HG03103 (cell line): ENCODE measurements around the gene COL23A1.
"Not testable (repeated sequence)": the region's sequence is repeated elsewhere in the genome, so short reads cannot be mapped to it uniquely, and the experiment has no call there.

Experiments used
- ATAC-seq: cut with Tn5 transposase; IDR thresholded peaks from one replicate; pipeline ENCODE4 v1.9.1; 2021; ENCODE audit warnings: low read depth; ENCODE audit not compliant: unreplicated experiment

Gene COL23A1

DNA sequence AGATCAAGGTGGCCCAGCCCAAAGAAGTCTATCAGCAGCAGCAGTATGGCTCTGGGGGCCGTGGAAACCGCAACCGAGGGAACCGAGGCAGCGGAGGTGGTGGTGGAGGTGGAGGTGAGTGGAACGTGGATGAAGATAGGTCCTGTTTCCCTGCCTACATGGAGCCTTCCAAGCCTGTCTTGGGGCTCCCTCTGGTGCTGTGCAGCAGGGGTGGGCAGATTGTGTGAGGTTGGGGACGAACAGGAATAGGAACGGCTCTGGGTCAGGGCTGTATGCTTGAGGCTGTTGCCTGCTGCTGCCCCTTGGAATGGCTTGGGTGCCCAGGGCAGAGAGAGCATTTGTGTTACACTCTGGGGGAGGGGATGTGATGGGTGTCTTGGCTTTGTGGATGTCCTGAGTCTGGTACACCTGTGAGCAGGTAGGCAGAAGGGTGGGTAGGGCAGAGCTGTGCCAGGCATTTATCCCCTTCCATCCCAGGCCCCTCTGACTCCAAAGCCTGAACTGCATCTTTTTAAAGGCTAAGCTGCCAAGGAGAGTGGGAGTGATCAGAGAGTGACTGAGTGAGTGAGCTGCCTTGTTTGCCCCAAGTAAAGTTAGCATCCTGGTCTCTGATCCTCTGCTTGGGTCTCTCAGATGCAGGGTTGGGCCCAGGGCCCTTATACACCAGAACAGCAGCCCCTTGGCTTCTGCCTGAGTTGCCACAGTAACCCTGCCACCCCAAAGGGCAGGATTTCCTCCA, 380.7 kb downstream of the COL23A1 start:
- ATAC-seq = no peak

DNA sequence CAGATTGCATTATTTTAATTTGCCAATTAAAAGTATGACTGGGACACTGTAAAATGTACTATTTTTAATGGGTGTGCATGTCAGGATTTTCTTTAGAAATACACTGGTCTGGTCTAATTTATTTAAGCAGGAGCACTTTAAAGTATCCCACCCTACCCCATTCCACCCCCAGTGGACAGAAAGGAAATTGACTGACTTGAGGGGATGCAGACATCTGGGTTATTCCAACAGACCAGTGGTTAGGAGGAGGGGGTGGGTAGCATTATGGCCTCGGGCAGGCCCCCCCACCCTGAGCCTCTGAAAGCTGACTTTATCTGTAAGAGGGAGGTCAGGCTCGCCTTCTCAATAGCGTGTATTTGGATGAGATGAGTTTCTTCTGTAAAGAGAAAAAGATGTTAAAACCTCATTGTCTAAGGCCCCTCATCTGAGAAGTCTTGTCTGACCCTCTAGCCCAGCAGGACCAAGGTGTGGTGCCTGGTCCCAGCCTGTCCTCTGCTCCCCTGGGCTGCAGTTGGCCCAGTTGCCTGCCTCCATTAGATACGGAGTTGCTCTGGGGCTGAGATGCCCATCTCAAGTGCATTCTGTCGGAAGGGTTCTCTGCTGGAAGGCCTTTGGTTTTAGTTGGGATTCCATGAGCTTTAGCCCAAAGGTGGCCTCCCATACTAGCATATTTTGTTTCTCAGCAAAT, 381.5 kb downstream of the COL23A1 start:
- no peak for ATAC-seq

DNA sequence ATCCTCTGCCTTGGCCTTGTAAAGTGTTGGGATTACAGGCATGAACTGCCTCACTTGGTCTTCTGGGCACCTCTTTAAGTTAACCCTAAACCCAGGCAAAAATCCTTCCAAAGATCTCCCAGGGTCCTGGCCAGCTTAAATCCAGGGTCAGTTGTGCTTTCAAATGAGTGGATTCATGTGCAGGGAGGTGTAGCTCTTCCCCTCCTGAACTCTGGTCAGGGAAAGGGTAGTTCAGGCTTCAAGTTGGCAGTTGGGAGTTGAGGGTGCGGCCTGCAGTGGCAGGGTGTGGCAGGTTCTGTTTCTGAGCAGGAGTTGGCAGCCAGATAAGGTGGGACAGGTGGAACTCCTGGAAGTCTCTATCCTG, 382.3 kb downstream of the COL23A1 start:
- no peak for ATAC-seq

GRCh38 chr5:178207183-178207916, 382.8 kb downstream of the COL23A1 start:
- no peak for ATAC-seq

- ATAC-seq = no peak
These were observed 383.8 kb downstream of the COL23A1 start for GRCh38 chr5:178206166-178207101.

GRCh38 chr5:178205749-178206047, 384.5 kb downstream of the COL23A1 start:
- ATAC-seq = no peak

DNA sequence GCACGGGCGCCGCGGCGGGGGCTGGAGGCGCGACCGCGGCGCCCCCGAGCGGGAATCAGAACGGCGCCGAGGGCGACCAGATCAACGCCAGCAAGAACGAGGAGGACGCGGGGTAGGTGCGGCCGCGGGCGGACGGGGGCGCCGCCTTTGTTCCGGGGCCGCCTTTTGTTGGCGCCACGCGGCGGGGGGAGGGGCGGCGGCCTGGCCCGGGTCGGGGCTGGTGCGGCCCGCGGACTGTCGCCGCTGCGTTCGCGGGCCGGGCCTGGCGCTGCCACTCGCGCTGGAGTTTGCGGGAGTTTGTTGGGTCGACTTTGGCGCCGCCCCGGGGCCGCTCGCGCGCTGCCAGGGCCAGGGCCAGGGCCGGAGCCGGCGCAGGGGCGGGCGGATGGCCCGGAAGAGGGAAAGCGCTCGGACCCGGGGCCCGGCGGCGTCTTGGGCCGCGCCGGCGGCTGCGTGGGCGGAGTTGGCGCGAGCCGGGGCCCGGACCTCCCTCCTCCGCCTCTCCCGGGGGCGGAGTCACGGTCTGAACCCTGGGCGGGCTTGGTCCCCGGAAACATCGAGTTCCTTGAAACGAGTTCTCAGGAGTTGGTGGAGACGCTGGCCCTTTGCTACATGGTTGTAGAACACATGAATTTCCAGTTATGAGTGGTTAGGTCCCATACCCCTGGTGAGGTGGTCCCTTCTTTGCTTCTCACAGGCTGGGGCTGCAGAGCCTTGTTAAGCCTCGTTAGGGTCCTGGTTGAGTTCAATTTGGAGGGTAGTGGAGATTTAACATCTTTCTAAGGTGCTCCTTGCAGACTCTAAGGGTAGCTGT, 385.1 kb downstream of the COL23A1 start:
- peak; percentile 48 for ATAC-seq

DNA sequence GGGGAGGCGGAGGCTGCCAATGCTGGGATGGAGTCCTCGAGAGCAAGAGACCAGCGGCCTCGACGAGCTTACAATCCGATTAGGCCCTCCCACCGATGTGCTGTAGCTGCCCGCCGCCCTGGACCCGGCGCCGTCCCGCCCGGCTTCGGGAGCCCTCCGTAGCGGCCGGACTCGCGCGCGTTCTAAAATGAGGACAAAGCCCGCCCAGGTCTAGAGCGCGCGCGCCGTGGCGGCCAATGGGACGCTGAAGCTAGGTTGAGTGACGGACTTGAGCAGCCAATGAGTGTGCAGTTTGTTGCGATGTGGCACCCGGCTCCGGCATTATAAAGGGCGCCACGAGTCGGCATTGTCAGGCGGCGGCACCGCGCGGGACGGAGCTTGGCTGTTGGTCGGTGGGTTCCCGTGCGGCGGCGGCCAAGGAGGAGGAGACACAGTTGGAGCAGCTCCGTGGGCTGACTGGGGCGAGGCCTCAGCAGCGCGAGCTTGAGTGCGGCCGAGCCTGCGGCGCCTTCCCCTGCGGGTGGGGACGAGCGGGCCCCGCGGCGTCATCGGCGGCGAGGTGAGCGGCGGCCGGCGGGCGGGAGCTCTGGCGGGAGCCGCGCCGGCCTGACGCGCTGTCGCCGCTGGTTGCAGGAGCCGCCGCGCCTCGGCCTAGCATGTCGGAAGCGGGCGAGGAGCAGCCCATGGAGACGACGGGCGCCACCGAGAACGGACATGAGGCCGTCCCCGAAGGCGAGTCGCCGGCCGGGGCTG, 385.8 kb downstream of the COL23A1 start, which contains the start of gene HNRNPAB:
TSS of gene HNRNPAB (plus strand) at position 352 of the 753 bp plus-strand sequence. CDS start at position 657, 305 bp downstream.
- peak; percentile 76 for ATAC-seq

DNA sequence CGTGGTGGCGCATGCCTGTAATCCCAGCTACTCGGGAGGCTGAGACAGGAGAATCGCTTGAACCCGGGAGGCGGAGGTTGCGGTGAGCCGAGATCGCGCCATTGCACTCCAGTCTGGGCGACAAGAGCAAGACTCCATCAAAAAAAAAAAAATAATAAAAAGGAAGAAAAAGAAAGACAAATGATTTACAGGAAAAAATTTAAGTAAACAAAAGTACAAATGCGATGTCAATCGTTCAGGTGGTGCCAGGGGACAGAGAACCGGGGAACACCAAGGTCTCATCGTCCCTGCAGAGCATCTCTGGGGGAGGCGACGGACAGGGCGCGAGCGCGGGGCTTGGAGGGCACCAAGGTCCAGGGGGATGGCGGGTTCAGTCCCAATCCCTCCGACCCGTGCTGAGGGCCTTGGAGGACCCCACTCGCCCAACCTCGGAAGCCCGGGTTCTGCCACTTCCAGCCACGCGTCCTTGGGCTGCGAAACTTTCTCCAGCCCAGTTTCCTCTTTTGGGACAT, 386.5 kb downstream of the COL23A1 start:
- ATAC-seq = no peak

GRCh38 chr5:178202541-178202940, 387.7 kb downstream of the COL23A1 start:
- ATAC-seq = no peak

- ATAC-seq = no peak
These were observed 388.3 kb downstream of the COL23A1 start for GRCh38 chr5:178201927-178202235.

DNA sequence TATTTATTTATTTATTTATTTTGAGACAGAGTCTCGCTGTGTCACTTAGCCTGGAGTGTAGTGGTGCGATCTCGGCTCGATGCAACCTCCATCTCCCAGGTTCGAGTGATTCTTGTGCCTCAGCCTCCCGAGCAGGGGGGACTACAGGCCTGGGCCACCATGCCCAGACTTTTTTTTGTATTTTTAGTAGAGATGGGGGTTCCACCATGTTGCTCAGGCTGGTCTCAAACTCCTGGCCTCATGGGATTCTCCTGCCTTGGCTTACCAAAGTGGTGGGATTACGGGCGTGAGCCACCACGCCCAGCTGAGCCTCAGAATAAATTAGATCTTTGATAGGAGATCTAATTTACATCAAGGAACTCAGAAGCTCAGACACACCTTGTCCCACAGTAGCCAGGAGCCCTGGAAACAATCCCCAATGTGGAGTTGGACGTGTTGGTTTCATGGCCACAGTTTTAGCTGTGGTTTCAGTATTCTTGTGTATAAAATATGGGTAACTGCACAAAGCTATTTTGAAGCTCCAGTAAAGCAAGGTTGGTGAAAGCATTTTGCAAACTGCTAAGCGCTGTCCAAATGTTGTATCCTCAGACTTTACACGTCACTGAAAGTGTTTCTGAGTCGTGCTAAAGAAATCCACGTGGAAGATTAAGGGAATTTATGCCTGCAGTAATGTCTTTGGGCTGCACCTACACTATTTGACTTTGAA, 388.8 kb downstream of the COL23A1 start:
- ATAC-seq = no peak

- no peak for ATAC-seq
These were observed 390.4 kb downstream of the COL23A1 start for GRCh38 chr5:178199581-178200434.

DNA sequence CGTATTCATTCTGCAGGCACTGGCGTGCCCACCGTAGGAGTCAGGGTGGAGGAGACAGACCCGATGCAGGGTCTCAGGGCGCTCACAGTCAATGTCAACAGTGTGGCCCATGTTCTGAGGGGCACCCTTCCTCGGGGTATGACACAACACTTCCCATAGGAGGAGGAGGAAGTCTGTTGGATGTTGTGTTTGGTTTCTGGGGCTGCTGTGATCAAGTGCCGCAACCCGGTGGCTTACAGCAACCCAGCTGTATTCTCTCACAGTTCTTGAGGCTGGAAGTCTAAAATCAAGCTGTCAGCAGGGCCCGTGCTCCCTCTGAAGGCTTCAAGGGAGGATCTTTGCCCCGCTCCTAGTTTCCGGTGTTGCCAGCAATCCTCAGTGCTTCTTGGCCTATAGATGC, 391.5 kb downstream of the COL23A1 start:
- ATAC-seq = no peak

- ATAC-seq = not testable (repeated sequence)
These were observed 392.0 kb downstream of the COL23A1 start for GRCh38 chr5:178198151-178198550.

DNA sequence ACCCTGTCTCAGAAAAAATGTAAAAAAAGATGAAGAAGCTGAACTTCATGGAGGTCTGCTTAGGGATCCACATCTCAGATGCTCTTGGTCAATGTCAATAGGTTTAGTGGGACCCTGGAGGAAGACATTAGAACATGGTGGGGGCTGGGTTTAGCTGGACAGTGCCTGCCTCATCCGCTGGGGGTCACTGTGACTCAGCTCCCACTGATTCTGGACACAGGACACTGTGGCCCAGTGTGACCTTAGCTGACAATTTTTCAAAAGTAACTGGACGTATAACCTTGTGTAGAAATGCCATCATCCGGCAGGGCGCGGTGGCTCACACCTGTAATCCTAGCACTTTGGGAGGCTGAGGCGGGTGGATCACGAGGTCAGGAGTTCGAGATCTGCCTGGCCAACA, 393.2 kb downstream of the COL23A1 start:
- ATAC-seq = no peak

- ATAC-seq = no peak
These were observed 393.8 kb downstream of the COL23A1 start for GRCh38 chr5:178196281-178196812.
